ENCODE results near the gene ANKRD40. TPM values are rescaled to one million over a fixed set of nuclear protein-coding genes. Genes with fewer than 3 reads are reported as not detected.

ANKRD40 gene
- total and polyA plus RNA-seq, 2 donors (not counting 1 experiment from before 2014, with no cell fraction given) = 13.7 to 35.3 TPM

DNA sequence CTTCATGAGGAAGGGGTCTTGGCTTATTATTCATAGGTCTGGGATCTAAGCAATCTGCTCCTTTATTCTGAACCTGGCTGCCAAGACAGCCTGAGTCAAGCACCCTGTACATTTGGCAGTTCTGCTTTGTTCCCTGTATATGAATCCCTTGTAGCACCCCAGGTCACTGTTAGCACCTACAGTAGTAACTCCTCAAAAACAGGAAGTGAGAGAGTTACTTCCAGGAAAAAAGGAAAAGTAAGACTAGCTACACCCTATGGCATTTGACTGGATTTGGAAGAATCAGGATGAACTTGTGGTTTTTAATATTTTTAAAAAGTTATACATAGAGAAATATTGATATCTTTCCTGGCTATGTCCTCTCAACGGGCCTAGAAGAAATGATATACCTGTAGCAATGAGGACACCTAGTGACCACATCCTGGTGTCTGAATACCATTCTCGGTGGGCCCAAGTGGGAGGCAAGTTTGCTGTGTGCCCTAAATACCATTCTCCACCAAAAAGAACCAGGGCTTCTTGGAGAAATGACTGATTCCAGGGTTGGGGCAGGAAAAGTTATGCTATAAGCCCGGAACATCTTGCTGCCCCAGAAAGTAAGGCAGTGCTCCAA is 9.9 kb downstream of the ANKRD40 start:
- ATAC-seq (ENCODE audit: low read depth) (no peak), DNase-seq (no peak)
- H4K20me1 ChIP-seq (ENCODE audit: control insufficient read depth, insufficient read depth, low read length, poor library complexity, severe bottlenecking) = no peaks in the 10 kb centered on the region
- H3K9me3 ChIP-seq (ENCODE audit: control extremely low read depth in 1 of 3, control insufficient read depth in 2 of 3, insufficient read depth in 1 of 3, low read length in 2 of 3) = no peaks in the 10 kb centered on the region
- no peak overlapping the region for H3K4me3 ChIP-seq (ENCODE audit: control extremely low read depth in 1 of 5, extremely low read depth in 1 of 5, insufficient read depth in 1 of 5, low read depth in 2 of 5, low read length in 4 of 5)
- ChIA-PET POLR2A (no interaction called here), CTCF (interaction anchor here (0.6 to 2.3 kb wide), 4 partner anchors 22 to 1361 kb away, joined by 3 to 7 read pairs (median 4); partner anchors contain the start of gene LUC7L3)
- TF ChIP-seq, protein P1, sequence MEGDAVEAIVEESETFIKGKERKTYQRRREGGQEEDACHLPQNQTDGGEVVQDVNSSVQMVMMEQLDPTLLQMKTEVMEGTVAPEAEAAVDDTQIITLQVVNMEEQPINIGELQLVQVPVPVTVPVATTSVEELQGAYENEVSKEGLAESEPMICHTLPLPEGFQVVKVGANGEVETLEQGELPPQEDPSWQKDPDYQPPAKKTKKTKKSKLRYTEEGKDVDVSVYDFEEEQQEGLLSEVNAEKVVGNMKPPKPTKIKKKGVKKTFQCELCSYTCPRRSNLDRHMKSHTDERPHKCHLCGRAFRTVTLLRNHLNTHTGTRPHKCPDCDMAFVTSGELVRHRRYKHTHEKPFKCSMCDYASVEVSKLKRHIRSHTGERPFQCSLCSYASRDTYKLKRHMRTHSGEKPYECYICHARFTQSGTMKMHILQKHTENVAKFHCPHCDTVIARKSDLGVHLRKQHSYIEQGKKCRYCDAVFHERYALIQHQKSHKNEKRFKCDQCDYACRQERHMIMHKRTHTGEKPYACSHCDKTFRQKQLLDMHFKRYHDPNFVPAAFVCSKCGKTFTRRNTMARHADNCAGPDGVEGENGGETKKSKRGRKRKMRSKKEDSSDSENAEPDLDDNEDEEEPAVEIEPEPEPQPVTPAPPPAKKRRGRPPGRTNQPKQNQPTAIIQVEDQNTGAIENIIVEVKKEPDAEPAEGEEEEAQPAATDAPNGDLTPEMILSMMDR (IDR thresholded peaks at IDR 0.05) = no peak
- TF ChIP-seq EZH2 (IDR thresholded peaks at IDR 0.05; ENCODE audit: borderline replicate concordance, insufficient read depth, low read depth, low read length, poor library complexity, severe bottlenecking) = no peak
- H3K4me1 Mint-ChIP-seq = peaks cover 9% of the 10 kb centered on the region
- H3K27me3 ChIP-seq (replicated peaks in 1 of 4; ENCODE audit: control extremely low read depth in 1 of 4, control insufficient read depth in 3 of 4, insufficient read depth in 4 of 4, low read length in 3 of 4) = no peaks in the 10 kb centered on the region
- peaks cover 4 to 70% of the 10 kb centered on the region in 2 experiments for H3K36me3 ChIP-seq (replicated peaks in 1 of 2; ENCODE audit: control extremely low read depth in 1 of 2, control insufficient read depth in 1 of 2, extremely low read depth in 1 of 2, insufficient read depth in 2 of 2, low read length in 1 of 2)
- H3K27ac ChIP-seq (ENCODE audit: low read length in 2 of 2) = no peak overlapping the region
- no peak overlapping the region for H3K4me2 ChIP-seq (replicated peaks; ENCODE audit: low read depth, low read length, poor library complexity, severe bottlenecking)
- H3K9ac ChIP-seq (ENCODE audit: low read length) = no peak overlapping the region
- H3K4me3 Mint-ChIP-seq = no peak overlapping the region
- WGBS (ENCODE audit: insufficient coverage) = 83% methylated on average over 1 of the region's 3 CpGs
- no peaks in the 10 kb centered on the region for H3K9me3 Mint-ChIP-seq (ENCODE audit: insufficient read depth)
- no peaks in the 10 kb centered on the region for H3K79me2 ChIP-seq (ENCODE audit: control insufficient read depth, insufficient read depth, low read length)
- H3K4me1 ChIP-seq (ENCODE audit: control insufficient read depth in 2 of 2, insufficient read depth in 2 of 2, low read length in 2 of 2) = no peaks in the 10 kb centered on the region
- no peak overlapping the region for H3K27ac Mint-ChIP-seq
- intact Hi-C loops (cut with micrococcal nuclease) = loop anchor here (5.0 kb wide), 1 partner anchor 215 kb away; no protein-coding TSS in a partner anchor
- H2AFZ ChIP-seq (ENCODE audit: insufficient read depth, low read depth, low read length, poor library complexity, severe bottlenecking) = no peak overlapping the region
- no peaks in the 10 kb centered on the region for H3K27me3 Mint-ChIP-seq

DNA sequence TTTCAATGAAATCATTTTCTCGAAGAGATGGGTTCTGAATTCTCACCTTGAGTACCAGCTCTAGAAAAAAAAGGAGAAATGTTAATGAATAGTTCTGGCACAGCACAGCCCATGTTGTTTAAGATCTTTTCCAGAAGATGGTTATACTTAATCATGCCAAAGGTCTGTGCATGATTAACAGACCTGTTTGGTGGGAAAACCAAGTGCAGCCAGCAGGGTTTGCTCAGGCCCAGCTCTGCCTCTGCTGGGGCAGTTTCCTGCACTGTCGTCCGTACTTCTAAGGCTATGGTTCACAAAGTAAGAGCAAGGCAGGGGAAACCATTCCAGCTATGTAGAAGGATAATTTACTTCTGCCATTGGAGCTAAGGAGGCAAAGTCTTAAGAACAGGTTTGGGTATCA is 10.7 kb downstream of the ANKRD40 start:
- no peaks in the 10 kb centered on the region for H3K9me3 ChIP-seq (ENCODE audit: control extremely low read depth in 1 of 3, control insufficient read depth in 2 of 3, insufficient read depth in 1 of 3, low read length in 2 of 3)
- no peaks in the 10 kb centered on the region for H3K79me2 ChIP-seq (ENCODE audit: control insufficient read depth, insufficient read depth, low read length)
- peaks cover 6% of the 10 kb centered on the region for H3K4me1 Mint-ChIP-seq
- intact Hi-C loops (cut with micrococcal nuclease) = loop anchor here (5.0 kb wide), 1 partner anchor 215 kb away; no protein-coding TSS in a partner anchor
- ATAC-seq (ENCODE audit: low read depth) = no peak
- CTCF ChIA-PET = interaction anchor here (0.9 to 2.3 kb wide), 4 partner anchors 10 to 212 kb away, joined by 3 to 7 read pairs (median 4); partner anchors contain the start of gene LUC7L3
- H3K4me3 ChIP-seq (ENCODE audit: control extremely low read depth in 1 of 5, extremely low read depth in 1 of 5, insufficient read depth in 1 of 5, low read depth in 2 of 5, low read length in 4 of 5) = no peak overlapping the region
- no peak overlapping the region for H3K27ac Mint-ChIP-seq
- no peaks in the 10 kb centered on the region for H3K27me3 Mint-ChIP-seq
- no peaks in the 10 kb centered on the region for H3K27me3 ChIP-seq (replicated peaks in 1 of 4; ENCODE audit: control extremely low read depth in 1 of 4, control insufficient read depth in 3 of 4, insufficient read depth in 4 of 4, low read length in 3 of 4)
- H3K4me3 Mint-ChIP-seq = no peak overlapping the region
- 100% methylated on average over 3 of the region's 3 CpGs for WGBS (ENCODE audit: insufficient coverage)
- no peak for DNase-seq
- no peak overlapping the region for H3K4me2 ChIP-seq (replicated peaks; ENCODE audit: low read depth, low read length, poor library complexity, severe bottlenecking)
- peaks cover 7 to 76% of the 10 kb centered on the region in 2 experiments for H3K36me3 ChIP-seq (replicated peaks in 1 of 2; ENCODE audit: control extremely low read depth in 1 of 2, control insufficient read depth in 1 of 2, extremely low read depth in 1 of 2, insufficient read depth in 2 of 2, low read length in 1 of 2)
- no peak overlapping the region for H2AFZ ChIP-seq (ENCODE audit: insufficient read depth, low read depth, low read length, poor library complexity, severe bottlenecking)
- no peak overlapping the region for H3K27ac ChIP-seq (ENCODE audit: low read length in 2 of 2)
- H4K20me1 ChIP-seq (ENCODE audit: control insufficient read depth, insufficient read depth, low read length, poor library complexity, severe bottlenecking) = no peaks in the 10 kb centered on the region
- no peaks in the 10 kb centered on the region for H3K4me1 ChIP-seq (ENCODE audit: control insufficient read depth in 2 of 2, insufficient read depth in 2 of 2, low read length in 2 of 2)
- no peak overlapping the region for H3K9ac ChIP-seq (ENCODE audit: low read length)
- TF ChIP-seq, protein P1 (IDR thresholded peaks at IDR 0.05) = no peak
- no peak for TF ChIP-seq EZH2 (IDR thresholded peaks at IDR 0.05; ENCODE audit: borderline replicate concordance, insufficient read depth, low read depth, low read length, poor library complexity, severe bottlenecking)
- H3K9me3 Mint-ChIP-seq (ENCODE audit: insufficient read depth) = no peaks in the 10 kb centered on the region
- POLR2A ChIA-PET = no interaction called here

Data from B cell (primary cell).